ENCODE results near the gene IL32.
"Not testable (repeated sequence)": the region's sequence is repeated elsewhere in the genome, so short reads cannot be mapped to it uniquely, and the experiment has no call there.

IL32 gene

DNA sequence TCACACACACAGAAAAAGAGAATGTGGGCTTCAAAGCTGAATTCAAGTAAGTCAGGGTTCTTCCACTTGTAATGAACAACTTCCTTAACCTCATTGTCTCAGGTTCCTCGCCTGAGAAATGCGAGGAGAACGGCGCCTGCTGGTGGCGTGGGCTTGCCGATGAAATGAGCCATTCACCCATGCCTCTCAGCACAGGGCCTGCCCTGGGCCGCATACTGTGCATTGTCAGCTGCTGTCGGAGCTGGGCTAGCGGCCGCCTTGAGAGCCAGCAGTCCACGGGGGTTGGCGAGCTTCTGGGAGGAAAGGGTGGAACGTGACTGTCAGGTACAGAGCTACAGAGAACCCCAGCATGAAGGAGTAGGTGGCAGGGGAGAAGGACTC is 12.1 kb upstream of the IL32 start:
- FAIRE-seq: not testable (repeated sequence)

DNA sequence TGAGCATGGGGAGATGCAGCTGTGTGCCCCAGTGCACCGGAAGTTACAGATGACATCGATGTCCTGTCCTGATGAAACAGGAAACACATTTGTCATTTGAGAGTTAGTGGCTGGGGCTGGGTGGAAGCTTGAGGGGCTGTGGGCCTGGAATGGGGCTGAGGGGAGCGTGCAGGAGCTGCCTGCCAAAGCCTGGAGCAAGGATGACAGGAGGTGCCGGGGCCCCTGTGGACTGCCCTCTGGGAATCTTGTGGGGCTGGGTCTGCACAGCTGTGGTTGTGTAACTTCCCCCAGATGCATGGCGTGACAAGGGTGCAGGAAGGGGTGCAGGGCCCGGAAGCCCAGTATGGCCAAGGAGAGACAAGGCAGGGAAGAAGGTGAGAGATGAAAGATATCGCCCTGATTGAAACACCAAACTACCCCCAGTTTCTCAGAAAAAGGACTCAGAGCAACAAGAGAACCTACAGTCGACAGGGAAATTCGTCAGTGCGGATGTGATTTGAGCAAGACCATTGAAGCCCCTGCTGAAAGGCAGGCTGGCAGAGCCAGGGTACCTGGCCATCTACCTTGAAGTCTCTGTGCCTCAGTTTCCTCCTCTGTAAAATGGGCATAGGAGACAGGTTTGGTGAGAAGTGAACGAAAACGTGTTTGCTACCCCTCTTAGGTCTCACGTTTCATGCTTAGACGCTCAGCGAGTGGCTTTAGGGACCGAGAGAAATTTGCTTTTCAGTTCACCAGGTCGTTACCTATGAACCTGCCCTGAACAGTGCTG is 10.3 kb upstream of the IL32 start:
- FAIRE-seq: no peak

DNA sequence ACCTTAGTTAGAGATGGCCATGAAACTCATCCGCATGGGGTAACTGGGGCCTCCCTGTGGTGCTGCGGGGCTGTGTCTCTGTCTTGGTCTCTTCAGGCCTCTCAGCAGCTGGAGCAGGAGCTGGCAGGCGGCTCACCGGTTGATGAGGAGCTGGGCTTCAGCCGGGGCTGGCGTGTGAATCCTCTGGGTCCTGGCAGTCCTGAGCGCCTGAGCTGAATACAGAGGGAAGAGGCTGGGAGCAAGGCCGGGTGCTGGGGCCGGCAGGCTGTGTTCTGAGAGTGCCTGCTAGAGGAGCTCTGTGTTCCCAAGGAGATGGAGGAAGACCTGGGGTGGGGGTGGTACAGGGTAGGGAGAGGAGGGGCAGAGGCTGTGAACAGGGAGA is 9.7 kb upstream of the IL32 start:
- FAIRE-seq: not testable (repeated sequence)

GRCh38 chr16:3056336-3057180 is 8.9 kb upstream of the IL32 start:
- FAIRE-seq: no peak

DNA sequence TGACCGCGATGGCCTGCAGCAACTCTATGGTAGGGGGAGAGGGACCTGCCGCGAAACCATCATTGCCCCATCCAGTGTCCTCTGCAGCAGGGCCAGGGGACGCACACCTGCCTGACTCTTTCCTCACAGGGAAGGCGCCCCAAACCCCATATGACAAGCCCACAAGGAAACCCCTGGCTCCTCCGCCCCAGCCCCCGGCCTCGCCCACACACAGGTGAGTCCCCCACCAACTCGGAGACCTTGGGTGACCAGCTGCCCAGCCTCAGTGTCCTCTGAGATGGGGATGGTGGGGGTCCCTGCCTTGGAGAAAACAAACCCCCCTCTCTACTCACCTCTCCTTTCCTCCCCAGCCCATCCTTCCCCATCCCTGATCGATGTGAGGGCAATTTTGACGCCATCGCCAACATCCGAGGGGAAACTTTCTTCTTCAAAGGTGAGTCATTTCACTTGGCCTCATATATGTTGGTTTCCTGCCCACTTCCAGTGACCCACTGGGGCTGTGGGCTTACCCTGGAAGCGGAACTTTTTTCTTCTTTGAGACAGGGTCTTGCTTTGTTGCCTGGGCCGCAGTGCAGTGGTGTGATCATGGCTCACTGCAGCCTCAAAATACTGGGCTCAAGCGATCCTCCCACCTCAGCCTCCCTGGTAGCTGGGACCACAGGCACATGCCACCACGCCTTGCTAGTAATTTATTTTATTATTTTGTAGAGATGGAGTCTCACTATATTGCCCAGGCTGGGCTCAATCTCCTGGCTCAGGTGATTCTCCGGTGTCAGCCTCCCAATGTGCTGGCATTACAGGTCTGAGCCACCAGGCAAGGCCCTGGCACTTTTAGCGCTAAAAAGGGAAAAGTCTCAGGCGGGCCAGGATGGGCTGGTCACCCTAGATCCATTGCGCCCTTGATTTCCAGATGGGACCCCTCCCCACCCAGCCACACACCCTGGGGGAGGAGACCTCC is 8.0 kb upstream of the IL32 start:
- FAIRE-seq: no peak

DNA sequence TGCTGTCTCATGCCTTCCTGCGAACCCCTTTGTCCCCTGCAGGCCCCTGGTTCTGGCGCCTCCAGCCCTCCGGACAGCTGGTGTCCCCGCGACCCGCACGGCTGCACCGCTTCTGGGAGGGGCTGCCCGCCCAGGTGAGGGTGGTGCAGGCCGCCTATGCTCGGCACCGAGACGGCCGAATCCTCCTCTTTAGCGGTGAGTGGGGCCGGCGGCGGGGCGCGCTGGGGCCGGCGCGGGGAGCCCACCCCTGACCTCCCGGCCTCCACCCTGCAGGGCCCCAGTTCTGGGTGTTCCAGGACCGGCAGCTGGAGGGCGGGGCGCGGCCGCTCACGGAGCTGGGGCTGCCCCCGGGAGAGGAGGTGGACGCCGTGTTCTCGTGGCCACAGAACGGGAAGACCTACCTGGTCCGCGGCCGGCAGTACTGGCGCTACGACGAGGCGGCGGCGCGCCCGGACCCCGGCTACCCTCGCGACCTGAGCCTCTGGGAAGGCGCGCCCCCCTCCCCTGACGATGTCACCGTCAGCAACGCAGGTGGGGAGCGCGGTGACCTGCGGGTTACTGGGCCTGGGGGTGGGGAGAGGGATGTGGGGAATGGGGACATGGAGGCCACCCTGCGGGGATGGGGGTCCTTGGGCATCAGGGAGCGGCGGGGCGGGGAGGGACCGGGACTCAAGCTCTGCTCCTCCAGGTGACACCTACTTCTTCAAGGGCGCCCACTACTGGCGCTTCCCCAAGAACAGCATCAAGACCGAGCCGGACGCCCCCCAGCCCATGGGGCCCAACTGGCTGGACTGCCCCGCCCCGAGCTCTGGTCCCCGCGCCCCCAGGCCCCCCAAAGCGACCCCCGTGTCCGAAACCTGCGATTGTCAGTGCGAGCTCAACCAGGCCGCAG is 7.1 kb upstream of the IL32 start:
- no peak for FAIRE-seq

DNA sequence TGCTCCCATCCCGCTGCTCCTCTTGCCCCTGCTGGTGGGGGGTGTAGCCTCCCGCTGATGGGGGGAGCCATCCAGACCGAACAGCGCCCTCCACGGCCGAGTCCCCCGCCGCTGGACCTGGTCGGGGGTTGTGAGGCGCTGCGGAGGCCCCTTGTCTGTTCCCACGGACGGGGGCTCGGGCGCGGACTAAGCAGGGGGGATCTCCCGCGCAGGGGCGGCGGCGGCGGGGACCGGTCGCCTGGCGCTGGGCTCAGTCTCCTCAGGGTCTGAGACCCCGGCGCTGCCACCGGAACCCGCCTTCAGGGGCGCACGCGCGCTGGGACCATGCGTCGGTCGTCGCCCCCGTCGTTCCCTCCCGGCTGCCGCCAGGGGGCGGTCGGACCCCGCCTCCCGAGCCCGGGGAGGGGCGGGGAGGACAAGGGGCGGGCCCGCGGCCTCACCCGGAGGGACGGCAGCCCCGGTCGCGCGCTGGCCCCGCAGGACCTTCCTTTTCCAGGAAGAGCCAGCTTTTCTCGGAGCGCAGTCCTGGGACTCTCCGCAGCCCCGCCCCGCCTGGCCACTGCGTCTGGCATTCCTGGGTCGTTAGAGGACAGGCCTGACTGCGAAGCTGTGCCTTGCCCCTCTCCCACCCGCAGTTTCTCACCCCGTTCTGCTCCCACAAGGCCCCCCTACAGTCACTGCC is 6.3 kb upstream of the IL32 start:
- no peak for FAIRE-seq

DNA sequence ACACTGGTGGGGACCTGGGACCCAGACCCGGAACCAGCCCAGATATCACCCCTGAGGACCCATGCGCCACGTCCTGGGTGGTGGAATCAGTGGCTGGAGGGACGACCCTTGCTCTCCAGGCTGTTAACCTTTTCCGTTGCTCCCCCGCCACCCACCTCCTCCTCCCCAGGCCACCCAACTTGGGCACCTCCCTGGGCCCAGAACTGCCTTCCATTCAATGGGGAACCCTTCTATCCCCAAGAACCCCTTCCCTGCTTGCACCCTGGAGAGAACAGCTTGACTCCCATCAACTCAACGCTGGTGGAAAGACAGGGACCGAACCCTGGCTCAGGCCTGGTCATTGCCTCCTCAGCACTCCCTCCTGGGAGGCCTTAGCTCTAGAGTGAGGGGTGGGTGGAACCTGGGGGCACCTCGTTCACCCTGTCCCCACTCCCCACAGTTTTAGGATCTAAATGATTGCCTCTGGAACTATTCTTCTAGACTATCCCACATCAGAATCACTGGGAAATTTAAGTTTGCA is 5.7 kb upstream of the IL32 start:
- FAIRE-seq: no peak

DNA sequence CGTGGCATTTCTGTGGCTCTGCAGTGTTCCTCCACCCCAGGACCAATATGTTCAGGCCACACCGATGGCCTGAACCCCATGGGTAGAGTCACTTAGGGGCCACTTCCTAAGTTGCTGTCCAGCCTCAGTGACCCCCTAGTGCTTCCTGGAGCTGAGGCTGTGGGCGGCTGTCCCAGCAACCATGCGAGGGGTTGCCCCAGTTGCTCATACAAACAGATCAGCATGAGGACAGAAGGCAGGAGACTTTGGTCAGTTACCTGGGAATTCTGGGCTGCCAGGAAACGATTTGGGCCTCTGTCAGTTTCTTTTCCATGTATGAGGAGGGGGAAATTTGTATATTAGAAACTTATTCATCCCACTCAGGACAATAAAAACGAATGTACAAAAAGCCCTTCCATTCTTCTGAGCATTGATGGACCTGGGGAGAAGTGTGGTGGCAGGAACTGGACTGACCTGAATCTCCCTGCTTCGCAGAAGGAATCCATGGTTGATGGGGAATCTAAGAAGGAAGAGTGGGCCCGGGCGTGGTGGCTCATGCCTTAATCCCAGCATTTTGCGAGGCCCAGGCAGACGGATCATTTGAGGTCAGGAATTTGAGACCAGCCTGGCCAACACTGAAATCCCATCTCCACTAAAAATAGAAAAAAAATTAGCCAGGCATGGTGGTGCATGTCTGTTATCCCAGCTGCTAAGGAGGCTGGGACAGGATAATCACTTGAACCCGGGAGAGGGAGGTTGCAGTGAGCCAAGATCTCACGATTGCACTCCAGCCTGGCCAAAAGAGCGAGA is 4.9 kb upstream of the IL32 start:
- FAIRE-seq: no peak

DNA sequence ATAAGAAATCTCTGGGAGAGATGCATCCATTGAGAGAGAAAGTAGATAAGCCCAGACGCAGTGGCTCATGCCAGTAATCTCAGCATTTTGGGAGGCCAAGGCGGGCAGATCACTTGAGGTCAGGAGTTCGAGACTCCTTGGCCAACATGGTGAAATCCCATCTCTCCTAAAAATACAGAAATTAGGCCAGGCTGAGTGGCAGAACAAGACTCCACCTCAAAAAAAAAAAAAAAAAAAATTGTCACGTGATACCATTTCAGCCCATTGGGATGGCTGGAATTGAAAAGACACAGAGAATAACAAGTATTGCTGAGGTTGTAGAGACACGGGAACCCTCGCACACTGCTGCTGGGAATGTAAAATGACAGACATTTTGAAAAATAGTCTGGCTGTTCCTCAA is 2.9 kb upstream of the IL32 start:
- FAIRE-seq: no peak

- no peak for FAIRE-seq
These were observed 1.6 kb upstream of the IL32 start for GRCh38 chr16:3063625-3064386.

DNA sequence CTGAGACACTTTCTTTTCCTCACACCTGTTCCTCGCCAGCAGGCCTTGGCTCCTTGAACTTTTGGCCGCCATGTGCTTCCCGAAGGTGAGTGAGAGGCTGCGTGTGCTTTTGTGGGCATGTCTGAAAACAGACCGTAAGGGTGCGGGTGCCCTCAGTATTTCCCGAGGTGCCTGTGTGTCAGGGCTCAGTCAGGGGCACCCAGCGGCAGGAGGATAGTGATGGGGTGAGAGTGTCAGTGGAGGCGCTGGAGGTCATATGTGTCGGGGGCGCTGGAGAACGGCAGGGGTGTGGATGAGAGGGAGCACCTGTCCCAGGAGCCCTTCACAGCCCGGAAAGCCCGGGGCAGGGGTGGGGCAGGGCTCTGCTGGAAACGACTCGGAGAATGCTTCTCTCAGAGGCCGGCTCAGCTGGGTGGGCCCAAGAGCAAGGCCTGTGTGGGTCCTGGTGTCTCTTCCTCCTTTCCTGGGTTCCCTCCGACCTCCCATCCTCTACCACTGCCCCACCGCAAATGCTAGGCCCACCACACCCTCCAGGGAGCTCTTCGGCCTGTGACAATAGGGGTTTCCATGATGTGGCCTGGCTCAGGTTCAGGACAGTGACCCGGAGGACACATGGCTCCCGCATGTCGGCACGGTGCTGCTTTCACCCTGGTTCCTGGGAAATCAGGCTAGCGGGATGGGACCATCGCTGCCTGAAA is 451 bp downstream of the IL32 start:
- no peak for FAIRE-seq

- FAIRE-seq: no peak
These were observed 954 bp downstream of the IL32 start for GRCh38 chr16:3066440-3066748.

DNA sequence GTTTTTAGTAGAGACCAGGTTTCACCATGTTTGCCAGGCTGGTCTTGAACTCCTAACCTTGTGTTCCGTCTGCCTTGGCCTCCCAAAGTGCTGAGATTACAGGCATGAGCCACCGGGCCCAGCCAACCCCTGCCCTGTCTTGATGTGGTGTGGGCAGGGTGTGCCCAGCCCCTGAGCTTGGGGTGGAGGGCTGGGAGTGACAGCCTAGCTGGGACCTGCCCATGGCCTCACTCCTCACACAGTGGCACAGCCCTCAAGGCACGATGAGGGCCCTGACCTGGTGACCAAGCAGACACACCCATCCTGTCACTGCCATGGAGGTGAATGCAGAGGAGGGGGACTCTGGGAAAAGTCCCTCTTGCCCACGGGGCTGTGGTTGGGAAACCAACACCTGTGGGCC is 3.0 kb downstream of the IL32 start:
- FAIRE-seq: no peak

DNA sequence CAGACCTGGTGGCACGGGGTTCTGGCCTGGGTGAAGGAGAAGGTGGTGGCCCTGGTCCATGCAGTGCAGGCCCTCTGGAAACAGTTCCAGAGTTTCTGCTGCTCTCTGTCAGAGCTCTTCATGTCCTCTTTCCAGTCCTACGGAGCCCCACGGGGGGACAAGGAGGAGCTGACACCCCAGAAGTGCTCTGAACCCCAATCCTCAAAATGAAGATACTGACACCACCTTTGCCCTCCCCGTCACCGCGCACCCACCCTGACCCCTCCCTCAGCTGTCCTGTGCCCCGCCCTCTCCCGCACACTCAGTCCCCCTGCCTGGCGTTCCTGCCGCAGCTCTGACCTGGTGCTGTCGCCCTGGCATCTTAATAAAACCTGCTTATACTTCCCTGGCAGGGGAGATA is 3.7 kb downstream of the IL32 start:
- FAIRE-seq: not testable (repeated sequence)

DNA sequence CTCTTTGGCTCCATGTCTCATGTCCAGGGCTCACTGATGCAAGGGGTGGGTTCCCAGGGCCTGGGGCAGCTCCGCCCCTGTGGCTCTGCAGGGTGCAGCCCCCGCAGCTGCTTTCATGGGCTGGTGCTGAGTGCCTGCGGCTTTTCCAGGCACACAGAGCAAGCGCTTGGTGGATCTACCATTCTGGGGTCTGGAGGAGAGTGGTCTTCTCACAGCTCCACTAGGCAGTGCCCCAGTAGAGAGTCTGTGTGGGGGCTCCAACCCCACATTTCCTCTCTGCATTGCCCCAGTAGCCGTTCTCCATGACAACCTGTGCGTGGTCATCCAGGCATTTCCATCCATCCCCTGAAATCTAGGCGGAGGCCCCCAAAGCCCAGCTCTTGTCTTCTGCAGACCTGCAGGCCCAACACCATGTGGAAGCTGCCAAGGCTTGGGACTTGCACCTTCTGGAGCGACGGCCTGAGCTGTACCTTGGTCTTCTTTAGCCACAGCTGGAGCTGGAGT is 5.2 kb downstream of the IL32 start:
- no peak for FAIRE-seq

GRCh38 chr16:3071655-3072054 is 6.2 kb downstream of the IL32 start:
- no peak for FAIRE-seq

GRCh38 chr16:3072148-3072547 is 6.7 kb downstream of the IL32 start:
- FAIRE-seq: not testable (repeated sequence)

All from colon (tissue), 2 donors.